Limb (tissue), 2 donors: ENCODE measurements around the gene MAP6.

Experiments
- DNase-seq, 2 donors: peaks; one replicate each; pipeline ENCODE4 v3.0.0-alpha.2; 2016; ENCODE audit errors: extremely low spot score in 2 of 2

The MAP6 gene

GRCh38 chr11:75570559-75571139, 98.2 kb downstream of the MAP6 start:
- no peak for DNase-seq

GRCh38 chr11:75568616-75569219, 100.1 kb downstream of the MAP6 start:
- DNase-seq, result no peak

- no peak for DNase-seq
Observed at GRCh38 chr11:75567971-75568370, 100.9 kb downstream of the MAP6 start.

GRCh38 chr11:75566763-75567279, 102.0 kb downstream of the MAP6 start:
- no peak for DNase-seq

GRCh38 chr11:75565916-75566762, 102.7 kb downstream of the MAP6 start:
- DNase-seq, result no peak

GRCh38 chr11:75565221-75565814, 103.5 kb downstream of the MAP6 start:
- DNase-seq, result no peak

- DNase-seq, result peak; percentile 75 to 85
Observed at GRCh38 chr11:75563978-75564552, 104.8 kb downstream of the MAP6 start.

- no peak for DNase-seq
Observed at GRCh38 chr11:75563501-75563977, 105.3 kb downstream of the MAP6 start.

GRCh38 chr11:75562836-75563484, 105.9 kb downstream of the MAP6 start:
- DNase-seq, result peak; percentile 52 to 77

GRCh38 chr11:75562048-75562835, 106.6 kb downstream of the MAP6 start, which contains the start of gene SERPINH1:
TSS of gene SERPINH1 (plus strand) at chr11:75562253. CDS start at chr11:75566350, 4,097 bp downstream.
- peak; percentile 88 to 91 for DNase-seq

GRCh38 chr11:75561426-75562047, 107.3 kb downstream of the MAP6 start:
- no peak for DNase-seq

- DNase-seq, result no peak
Observed at GRCh38 chr11:75560644-75561043, 108.2 kb downstream of the MAP6 start.

- DNase-seq, result peak in 1 of 2 donors; percentile 78
Observed at GRCh38 chr11:75558939-75559843, 109.6 kb downstream of the MAP6 start.

- DNase-seq, result peak in 1 of 2 donors; percentile 86
Observed at GRCh38 chr11:75557666-75558494, 111.0 kb downstream of the MAP6 start.

- DNase-seq, result no peak
Observed at GRCh38 chr11:75556275-75556674, 112.6 kb downstream of the MAP6 start.

- no peak for DNase-seq
Observed at GRCh38 chr11:75555079-75555811, 113.6 kb downstream of the MAP6 start.
